Lung (tissue), 12 donors: ENCODE results near the gene PACRG. TPM values are rescaled to one million over a fixed set of nuclear protein-coding genes. Genes with fewer than 3 reads are reported as not detected.

Source experiments
- ATAC-seq: fragments of 200-7000 bp; cut with Tn5 transposase; one replicate; pipeline ENCODE4 v1.9.1; 2020; ENCODE audit warnings: moderate number of reproducible peaks; ENCODE audit not compliant: insufficient read depth, low FRiP score
- DNase-seq, 3 donors: peaks; one replicate each; pipeline ENCODE4 v3.0.0-alpha.2; 2013 to 2017
- H3K27ac ChIP-seq, 2 donors: one replicate each; pipeline ENCODE4 v1.5.1; 2013; ENCODE audit warnings: mild to moderate bottlenecking in 2 of 2, moderate library complexity in 2 of 2, control low read depth in 1 of 2, inconsistent platforms in 1 of 2, low read depth in 1 of 2, low read length in 1 of 2
- H3K27me3 ChIP-seq, 3 donors: one replicate each; pipeline ENCODE4 v1.5.1; 2013; ENCODE audit warnings: low read length in 2 of 3; ENCODE audit not compliant: control insufficient read depth in 3 of 3, insufficient read depth in 3 of 3
- H3K36me3 ChIP-seq, 4 donors: one replicate each; pipeline ENCODE4 v1.5.1; 2013; ENCODE audit warnings: low read length in 4 of 4, mild to moderate bottlenecking in 1 of 4, moderate library complexity in 1 of 4; ENCODE audit not compliant: control insufficient read depth in 4 of 4, insufficient read depth in 4 of 4
- H3K4me1 ChIP-seq, 5 donors: one replicate each; pipeline ENCODE4 v1.5.1; 2013; ENCODE audit warnings: low read length in 5 of 5, mild to moderate bottlenecking in 2 of 5, moderate library complexity in 1 of 5; ENCODE audit not compliant: control insufficient read depth in 5 of 5, insufficient read depth in 5 of 5
- H3K4me3 ChIP-seq: one replicate; pipeline ENCODE4 v1.5.1; 2013; ENCODE audit warnings: mild to moderate bottlenecking, control low read depth, moderate library complexity
- H3K9ac ChIP-seq, 2 donors: one replicate each; pipeline ENCODE4 v1.5.1; 2013; ENCODE audit warnings: low read length in 2 of 2, control low read depth in 1 of 2; ENCODE audit not compliant: insufficient read depth in 1 of 2
- H3K9me3 ChIP-seq, 4 donors: one replicate each; pipeline ENCODE4 v1.5.1; 2013; ENCODE audit warnings: low read length in 3 of 4, mild to moderate bottlenecking in 1 of 4, moderate library complexity in 1 of 4; ENCODE audit not compliant: control insufficient read depth in 4 of 4, insufficient read depth in 3 of 4
- WGBS, 2 donors: extraction: QIAGEN DNeasy Blood & Tissue Kit; methylation state at CpG; one replicate each; pipeline ENCODE4 v1.1.7; 2013; 5-methylcytosine and 5-hydroxymethylcytosine counted together
- polyA plus RNA-seq, 2 donors: library from polyadenylated mRNA; stranded (reverse); fragments of 200-250 nt; gene quantifications; one replicate each; pipeline ENCODE4 v1.2.1, GENCODE V29; 2013
- total RNA-seq, 2 donors: library from RNA; depleted of rRNA in 1 of 2; stranded (reverse); fragments of >200 nt in 1 of 2; gene quantifications; one replicate each; pipeline ENCODE4 v1.2.1, GENCODE V29; 2014 to 2021
- TF ChIP-seq, protein P1 (sequence below): IDR thresholded peaks from 2 replicates; pipeline ENCODE4 v1.5.1; 2012; ENCODE audit warnings: mild to moderate bottlenecking; ENCODE audit errors: control extremely low read depth, extremely low read depth
- donor health status: control.
- donor health status: control.
- donor health status: Bipolar disorder and iron deficiency.
- donor health status: healthy.
- donor health status: DM: yes; HTN: yes; CAD: no.

Gene PACRG
- total and polyA plus RNA-seq, 4 donors = 3.8 to 26.6 (median 7.4) TPM

DNA sequence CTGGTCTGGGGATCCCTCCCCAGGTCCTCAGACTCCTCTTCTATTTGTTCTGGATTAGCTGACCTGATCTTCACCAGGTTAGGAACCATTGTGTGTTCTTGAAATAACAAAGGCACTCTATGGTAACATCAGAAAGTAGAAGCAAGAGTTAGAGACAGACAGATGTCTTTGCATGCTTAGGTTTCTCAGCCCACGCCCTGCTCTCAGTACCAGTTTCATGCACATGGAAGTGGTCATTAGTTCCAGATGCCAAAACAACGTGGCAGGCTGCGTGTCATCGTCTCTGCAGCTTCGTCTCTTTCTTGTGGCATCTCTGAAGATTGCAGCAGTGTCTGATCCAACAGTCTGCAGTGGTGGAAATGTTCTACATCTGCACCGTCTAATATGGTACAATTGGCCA lies 89.4 kb downstream of the PACRG start:
- no peak overlapping the region for H3K27ac ChIP-seq
- DNase-seq (no peak), ATAC-seq (no peak)
- H3K4me1 ChIP-seq = no peaks in the 10 kb centered on the region
- H3K9me3 ChIP-seq = no peaks in the 10 kb centered on the region
- H3K27me3 ChIP-seq = no peaks in the 10 kb centered on the region
- TF ChIP-seq, protein P1, sequence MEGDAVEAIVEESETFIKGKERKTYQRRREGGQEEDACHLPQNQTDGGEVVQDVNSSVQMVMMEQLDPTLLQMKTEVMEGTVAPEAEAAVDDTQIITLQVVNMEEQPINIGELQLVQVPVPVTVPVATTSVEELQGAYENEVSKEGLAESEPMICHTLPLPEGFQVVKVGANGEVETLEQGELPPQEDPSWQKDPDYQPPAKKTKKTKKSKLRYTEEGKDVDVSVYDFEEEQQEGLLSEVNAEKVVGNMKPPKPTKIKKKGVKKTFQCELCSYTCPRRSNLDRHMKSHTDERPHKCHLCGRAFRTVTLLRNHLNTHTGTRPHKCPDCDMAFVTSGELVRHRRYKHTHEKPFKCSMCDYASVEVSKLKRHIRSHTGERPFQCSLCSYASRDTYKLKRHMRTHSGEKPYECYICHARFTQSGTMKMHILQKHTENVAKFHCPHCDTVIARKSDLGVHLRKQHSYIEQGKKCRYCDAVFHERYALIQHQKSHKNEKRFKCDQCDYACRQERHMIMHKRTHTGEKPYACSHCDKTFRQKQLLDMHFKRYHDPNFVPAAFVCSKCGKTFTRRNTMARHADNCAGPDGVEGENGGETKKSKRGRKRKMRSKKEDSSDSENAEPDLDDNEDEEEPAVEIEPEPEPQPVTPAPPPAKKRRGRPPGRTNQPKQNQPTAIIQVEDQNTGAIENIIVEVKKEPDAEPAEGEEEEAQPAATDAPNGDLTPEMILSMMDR = no peak
- H3K4me3 ChIP-seq = no peak overlapping the region
- 90 to 94% methylated on average over 6 of the region's 6 CpGs for WGBS, 2 donors
- no peak overlapping the region for H3K9ac ChIP-seq
- no peaks in the 10 kb centered on the region for H3K36me3 ChIP-seq

DNA sequence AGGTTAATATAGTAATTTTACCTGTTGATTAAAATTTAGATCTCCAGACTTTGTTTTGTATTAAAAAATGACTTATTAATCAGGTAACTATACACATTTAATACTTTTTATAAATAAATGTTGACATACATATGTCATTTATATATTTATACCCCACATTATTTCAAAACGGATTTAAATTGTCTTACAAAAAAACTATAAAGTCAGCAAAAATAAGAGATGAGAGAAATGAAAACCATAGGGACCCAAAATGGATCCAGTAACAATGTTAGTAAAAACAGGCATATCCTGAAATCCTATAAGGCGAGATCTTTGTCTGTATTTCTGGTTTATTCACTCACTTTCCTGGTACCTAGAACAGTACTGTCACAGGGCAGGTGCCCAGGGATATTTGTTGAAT lies 91.5 kb downstream of the PACRG start:
- Histone ChIP-seq H3K36me3 (no peaks in the 10 kb centered on the region), H3K27me3 (no peaks in the 10 kb centered on the region), H3K9me3 (no peaks in the 10 kb centered on the region), H3K27ac (no peak overlapping the region), H3K4me3 (no peak overlapping the region), H3K4me1 (no peaks in the 10 kb centered on the region), H3K9ac (no peak overlapping the region)
- no peak for DNase-seq
- 86 to 91% methylated on average over 2 of the region's 2 CpGs for WGBS, 2 donors
- ATAC-seq = no peak
- TF ChIP-seq, protein P1 = no peak

DNA sequence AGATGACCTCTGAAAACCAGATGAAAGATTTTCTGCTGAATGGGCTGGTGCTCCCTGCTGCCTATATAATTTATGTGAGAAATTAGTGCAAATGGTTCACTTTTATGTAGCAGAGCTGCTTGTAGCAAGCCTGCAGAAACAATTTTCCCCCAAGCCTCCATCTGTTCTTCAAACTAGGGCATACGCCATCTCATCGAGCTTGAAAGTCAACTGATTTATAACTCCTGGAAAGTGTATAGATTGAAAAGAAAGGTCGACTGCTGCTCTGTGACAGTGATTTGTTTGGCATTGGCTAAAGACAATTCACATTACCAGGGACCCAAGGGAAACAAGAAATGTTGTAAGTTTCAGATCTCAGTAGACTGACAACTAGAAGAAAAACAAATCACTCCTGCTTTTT lies 93.3 kb downstream of the PACRG start:
- H3K9me3 ChIP-seq = no peaks in the 10 kb centered on the region
- DNase-seq (no peak), ATAC-seq (no peak)
- H3K4me3 ChIP-seq = no peak overlapping the region
- no peaks in the 10 kb centered on the region for H3K4me1 ChIP-seq
- H3K36me3 ChIP-seq = no peaks in the 10 kb centered on the region
- no peak overlapping the region for H3K9ac ChIP-seq
- H3K27ac ChIP-seq = no peak overlapping the region
- no peaks in the 10 kb centered on the region for H3K27me3 ChIP-seq
- WGBS, 2 donors = 38 to 41% methylated on average over 3 of the region's 3 CpGs
- TF ChIP-seq, protein P1 = no peak

DNA sequence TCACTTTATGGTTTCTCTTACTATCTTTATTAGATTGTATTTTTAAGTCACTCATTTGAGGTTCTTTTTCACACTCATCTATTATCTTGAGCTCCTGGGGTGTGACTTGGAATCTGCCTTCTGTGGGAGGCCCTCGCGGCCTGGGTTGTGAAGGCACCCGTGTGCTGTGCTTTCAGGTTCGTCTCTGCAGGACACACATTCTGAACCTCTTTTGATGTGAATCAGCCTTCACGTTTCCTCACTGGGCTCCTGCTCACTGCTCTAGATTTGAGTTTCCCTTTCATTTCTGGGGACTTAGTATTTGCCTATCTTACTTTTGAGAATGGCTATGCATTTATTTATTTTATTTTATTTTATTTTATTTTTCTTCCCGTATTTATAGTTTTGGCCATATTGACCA lies 97.8 kb downstream of the PACRG start:
- no peak for DNase-seq
- Histone ChIP-seq H3K27me3 (no peaks in the 10 kb centered on the region), H3K27ac (no peak overlapping the region), H3K9me3 (no peaks in the 10 kb centered on the region), H3K4me3 (no peak overlapping the region), H3K9ac (no peak overlapping the region), H3K36me3 (no peaks in the 10 kb centered on the region), H3K4me1 (no peaks in the 10 kb centered on the region)
- WGBS, 2 donors = 65 to 74% methylated on average over 6 of the region's 6 CpGs
- no peak for ATAC-seq
- TF ChIP-seq, protein P1 = no peak
